Liver (tissue), 9 donors: ENCODE measurements around the gene DHX35. TPM values are rescaled to one million over a fixed set of nuclear protein-coding genes. Genes with fewer than 3 reads are reported as not detected.
A peak's percentile ranks its signal among the peaks of the same experiment; 100 is the strongest.
"Not testable (repeated sequence)": the region's sequence is repeated elsewhere in the genome, so short reads cannot be mapped to it uniquely, and the experiment has no call there.

ENCODE experiments used
- DNase-seq: peaks from one replicate; pipeline ENCODE4 v3.0.0-alpha.2; 2017; ENCODE audit warnings: low spot score
- H3K27ac ChIP-seq, 2 donors: one replicate each; pipeline ENCODE4 v1.7.0; 2013; ENCODE audit warnings: inconsistent platforms in 2 of 2, low read length in 2 of 2, control low read depth in 1 of 2, low read depth in 1 of 2, mild to moderate bottlenecking in 1 of 2
- H3K27me3 ChIP-seq, 4 donors: one replicate each; pipeline versions ENCODE4 v1.6.1 to v1.7.0; 2013; ENCODE audit warnings: low read length in 3 of 4, inconsistent platforms in 1 of 4, mild to moderate bottlenecking in 1 of 4, moderate library complexity in 1 of 4; ENCODE audit not compliant: control insufficient read depth in 4 of 4, insufficient read depth in 4 of 4
- H3K36me3 ChIP-seq, 4 donors: one replicate each; pipeline versions ENCODE4 v1.6.1 to v1.7.0; 2013; ENCODE audit warnings: low read length in 3 of 4, mild to moderate bottlenecking in 3 of 4, low read depth in 1 of 4, moderate library complexity in 1 of 4; ENCODE audit not compliant: control insufficient read depth in 4 of 4, insufficient read depth in 3 of 4
- H3K4me1 ChIP-seq, 4 donors: one replicate each; pipeline versions ENCODE4 v1.6.1 to v1.7.0; 2013; ENCODE audit warnings: low read length in 3 of 4, mild to moderate bottlenecking in 3 of 4, moderate library complexity in 1 of 4; ENCODE audit not compliant: control insufficient read depth in 4 of 4, insufficient read depth in 4 of 4
- H3K4me3 ChIP-seq, 3 donors: one replicate each; pipeline versions ENCODE4 v1.6.1 to v1.7.0; 2013; ENCODE audit warnings: low read length in 3 of 3, control low read depth in 1 of 3, low read depth in 1 of 3, mild to moderate bottlenecking in 1 of 3
- H3K9ac ChIP-seq, 2 donors: one replicate each; pipeline ENCODE4 v1.7.0; 2013; ENCODE audit warnings: low read length in 2 of 2, mild to moderate bottlenecking in 2 of 2, moderate library complexity in 2 of 2, control low read depth in 1 of 2, low read depth in 1 of 2
- H3K9me3 ChIP-seq, 4 donors: one replicate each; pipeline versions ENCODE4 v1.6.1 to v1.7.0; 2013; ENCODE audit warnings: low read length in 3 of 4; ENCODE audit not compliant: control insufficient read depth in 4 of 4
- ATF3 ChIP-seq: IDR thresholded peaks from 2 replicates; pipeline ENCODE4 v1.6.1; 2016; ENCODE audit warnings: antibody characterized with exemption
- EGR1 ChIP-seq, 2 donors: IDR thresholded peaks; 2 replicates each; pipeline ENCODE4 v1.6.1; 2016 to 2018; ENCODE audit warnings: antibody characterized with exemption in 2 of 2, low read depth in 2 of 2
- FOXA1 ChIP-seq: IDR thresholded peaks from 2 replicates; pipeline ENCODE4 v1.6.1; 2016; ENCODE audit warnings: antibody characterized with exemption
- FOXA2 ChIP-seq: IDR thresholded peaks from 2 replicates; pipeline ENCODE4 v1.6.1; 2016; ENCODE audit warnings: antibody characterized with exemption
- GABPA ChIP-seq, 2 donors: IDR thresholded peaks in 1 of 2; conservative IDR thresholded peaks in 1 of 2; 2 replicates each; pipeline ENCODE4 v1.6.1; 2016; ENCODE audit warnings: antibody characterized with exemption in 2 of 2, mild to moderate bottlenecking in 1 of 2, moderate library complexity in 1 of 2
- HNF4A ChIP-seq, 2 donors: conservative IDR thresholded peaks; 2 replicates each; pipeline ENCODE4 v1.6.1; 2016; ENCODE audit warnings: antibody characterized with exemption in 2 of 2, mild to moderate bottlenecking in 2 of 2
- JUND ChIP-seq, 2 donors: IDR thresholded peaks; 2 replicates each; pipeline ENCODE4 v1.6.1; 2016; ENCODE audit warnings: antibody characterized with exemption in 2 of 2
- MAX ChIP-seq: IDR thresholded peaks from 2 replicates; pipeline ENCODE4 v1.6.1; 2016; ENCODE audit warnings: antibody characterized with exemption
- RAD21 ChIP-seq, 2 donors: IDR thresholded peaks; 2 replicates each; pipeline ENCODE4 v1.6.1; 2016; ENCODE audit warnings: antibody characterized with exemption in 2 of 2, mild to moderate bottlenecking in 2 of 2
- REST ChIP-seq: IDR thresholded peaks from 2 replicates; pipeline ENCODE4 v1.6.1; 2016; ENCODE audit warnings: antibody characterized with exemption, mild to moderate bottlenecking
- RXRA ChIP-seq, 2 donors: IDR thresholded peaks; 2 replicates each; pipeline ENCODE4 v1.6.1; 2017 to 2018; ENCODE audit warnings: antibody characterized with exemption in 2 of 2, mild to moderate bottlenecking in 1 of 2
- TAF1 ChIP-seq: conservative IDR thresholded peaks from 2 replicates; pipeline ENCODE4 v1.6.1; 2016; ENCODE audit warnings: antibody characterized with exemption, mild to moderate bottlenecking
- YY1 ChIP-seq: IDR thresholded peaks from 2 replicates; pipeline ENCODE4 v1.6.1; 2016; ENCODE audit warnings: antibody characterized with exemption, mild to moderate bottlenecking
- WGBS: extraction: QIAGEN DNeasy Blood & Tissue Kit; methylation state at CpG from one replicate; pipeline ENCODE4 v1.1.7; 2013; 5-methylcytosine and 5-hydroxymethylcytosine counted together
- polyA plus RNA-seq, 2 donors: library from polyadenylated mRNA; stranded (reverse) in 1 of 2; unstranded in 1 of 2; fragments of 200-250 nt in 1 of 2; fragments of >200 nt in 1 of 2; fragmentation: Nextera tagmentation in 1 of 2; extraction: Ambion mirVana in 1 of 2; gene quantifications; one replicate each; pipeline versions ENCODE4 v1.2.1 to v1.2.3, GENCODE V29; 2013 to 2015
- total RNA-seq, 2 donors: library from RNA; depleted of rRNA; stranded (reverse); fragments of >200 nt; gene quantifications; one replicate each; pipeline ENCODE4 v1.2.3, GENCODE V29; 2014
- donor health status: healthy.
- donor health status: healthy.
- donor health status: healthy.
- donor health status: healthy.
- donor health status: healthy.

Gene DHX35
- total and polyA plus RNA-seq, 4 donors, result 2.7 to 10.6 (median 4.8) TPM

GRCh38 chr20:38991814-38992704 lies 29.9 kb downstream of the DHX35 start:
- TF ChIP-seq GABPA (IDR thresholded peaks at IDR 0.05 in 1 of 2, conservative IDR thresholded peaks at IDR 0.05 in 1 of 2) (no peak), HNF4A (conservative IDR thresholded peaks at IDR 0.05) (peak in 1 of 2 donors; percentile 31)
- Histone ChIP-seq H3K27ac (no peak overlapping the region), H3K27me3 (no peaks in the 10 kb centered on the region), H3K4me3 (no peak overlapping the region), H3K9ac (no peak overlapping the region), H3K4me1 (peaks cover 0 to 2% (median 0%) of the 10 kb centered on the region in 4 donors), H3K9me3 (no peaks in the 10 kb centered on the region), H3K36me3 (peaks cover 2 to 21% (median 15%) of the 10 kb centered on the region in 4 donors)
- DNase-seq, result no peak
- WGBS, result 63% methylated on average over 5 of the region's 5 CpGs

GRCh38 chr20:38995536-38996044 lies 33.4 kb downstream of the DHX35 start:
- H3K27ac ChIP-seq, result no peak overlapping the region
- no peak overlapping the region for H3K4me3 ChIP-seq
- no peaks in the 10 kb centered on the region for H3K9me3 ChIP-seq
- H3K4me1 ChIP-seq, result peaks cover 0 to 2% (median 0%) of the 10 kb centered on the region in 4 donors
- H3K9ac ChIP-seq, result no peak overlapping the region
- no peak for TF ChIP-seq FOXA2
- no peak for DNase-seq
- 58% methylated on average over 3 of the region's 3 CpGs for WGBS
- peaks cover 0 to 33% (median 20%) of the 10 kb centered on the region in 4 donors for H3K36me3 ChIP-seq
- no peaks in the 10 kb centered on the region for H3K27me3 ChIP-seq

GRCh38 chr20:38996866-38997265 lies 34.7 kb downstream of the DHX35 start:
- not testable (repeated sequence) for H3K4me3 ChIP-seq, DNase-seq, H3K27me3 ChIP-seq, H3K9ac ChIP-seq, H3K4me1 ChIP-seq, H3K27ac ChIP-seq, H3K9me3 ChIP-seq
- 94% methylated on average over 1 of the region's 1 CpG for WGBS
- peaks cover under 1 to 35% (median 30%) of the 10 kb centered on the region in 4 donors for H3K36me3 ChIP-seq

- TF ChIP-seq FOXA1 (no peak), JUND (IDR thresholded peaks at IDR 0.05) (no peak), RAD21 (IDR thresholded peaks at IDR 0.05) (no peak)
- no peak overlapping the region for H3K27ac ChIP-seq
- no peak overlapping the region for H3K9ac ChIP-seq
- H3K27me3 ChIP-seq, result no peaks in the 10 kb centered on the region
- no peak for DNase-seq
- 86% methylated on average over 8 of the region's 8 CpGs for WGBS
- no peaks in the 10 kb centered on the region for H3K4me1 ChIP-seq
- no peaks in the 10 kb centered on the region for H3K9me3 ChIP-seq
- H3K36me3 ChIP-seq, result peaks cover 2 to 41% (median 34%) of the 10 kb centered on the region in 4 donors
- H3K4me3 ChIP-seq, result no peak overlapping the region
These were observed 35.5 kb downstream of the DHX35 start for GRCh38 chr20:38997622-38998021.

GRCh38 chr20:38999217-38999616 lies 37.1 kb downstream of the DHX35 start:
- TF ChIP-seq GABPA (IDR thresholded peaks at IDR 0.05 in 1 of 2, conservative IDR thresholded peaks at IDR 0.05 in 1 of 2), result no peak
- no peak for TF ChIP-seq ATF3
- TF ChIP-seq REST, result no peak
- TF ChIP-seq EGR1 (IDR thresholded peaks at IDR 0.05; ENCODE audit: low read depth in 2 of 2), result no peak
- TF ChIP-seq TAF1, result no peak
- no peak for TF ChIP-seq RAD21 (IDR thresholded peaks at IDR 0.05)
- TF ChIP-seq MAX, result no peak
- no peak for TF ChIP-seq FOXA2
- no peak for TF ChIP-seq RXRA (IDR thresholded peaks at IDR 0.05)
- no peak for TF ChIP-seq YY1

More at GRCh38 chr20:38999217-38999616, 37.1 kb downstream of the DHX35 start:
- Histone ChIP-seq H3K27me3 (no peaks in the 10 kb centered on the region), H3K9me3 (no peaks in the 10 kb centered on the region), H3K27ac (no peak overlapping the region), H3K9ac (no peak overlapping the region), H3K36me3 (peaks cover 4 to 53% (median 45%) of the 10 kb centered on the region in 4 donors), H3K4me3 (no peak overlapping the region), H3K4me1 (no peaks in the 10 kb centered on the region)
- 95% methylated on average over 3 of the region's 3 CpGs for WGBS
- DNase-seq, result no peak
